Measurements from ENCODE around the gene LLGL1.

LLGL1 gene

DNA sequence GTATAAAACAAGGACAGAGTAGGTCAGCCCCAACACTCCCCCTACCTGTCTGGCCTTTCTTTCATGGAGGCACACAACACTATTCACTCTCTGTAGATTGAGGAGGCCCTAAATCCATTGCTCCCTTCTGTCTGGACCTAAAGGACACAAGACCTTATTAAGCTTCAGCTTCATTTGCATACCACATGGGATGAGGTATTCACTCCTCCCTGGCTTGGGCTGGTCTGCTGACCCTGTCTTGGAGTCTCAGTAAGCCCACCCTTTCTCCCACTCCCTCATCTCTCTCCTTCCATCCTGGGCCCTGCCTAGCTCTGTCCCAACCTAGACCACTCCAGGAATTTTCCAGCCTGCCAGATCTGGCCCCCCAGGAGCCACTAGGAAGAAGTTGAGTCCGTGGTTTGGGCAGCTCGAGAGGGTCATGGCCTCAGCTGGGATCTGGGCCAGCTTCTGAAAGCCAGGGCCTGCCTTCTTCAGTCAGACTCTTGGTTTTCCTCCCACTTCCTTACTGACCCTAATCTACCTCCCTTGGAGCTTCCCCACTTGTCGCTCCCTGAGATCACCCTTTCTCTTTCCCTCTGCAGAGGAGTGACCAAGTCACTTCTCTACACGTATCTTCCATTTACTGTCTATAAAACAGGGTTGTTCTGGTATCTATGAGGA is 6.5 kb upstream of the LLGL1 start:
- TF ChIP-seq, protein P1, sequence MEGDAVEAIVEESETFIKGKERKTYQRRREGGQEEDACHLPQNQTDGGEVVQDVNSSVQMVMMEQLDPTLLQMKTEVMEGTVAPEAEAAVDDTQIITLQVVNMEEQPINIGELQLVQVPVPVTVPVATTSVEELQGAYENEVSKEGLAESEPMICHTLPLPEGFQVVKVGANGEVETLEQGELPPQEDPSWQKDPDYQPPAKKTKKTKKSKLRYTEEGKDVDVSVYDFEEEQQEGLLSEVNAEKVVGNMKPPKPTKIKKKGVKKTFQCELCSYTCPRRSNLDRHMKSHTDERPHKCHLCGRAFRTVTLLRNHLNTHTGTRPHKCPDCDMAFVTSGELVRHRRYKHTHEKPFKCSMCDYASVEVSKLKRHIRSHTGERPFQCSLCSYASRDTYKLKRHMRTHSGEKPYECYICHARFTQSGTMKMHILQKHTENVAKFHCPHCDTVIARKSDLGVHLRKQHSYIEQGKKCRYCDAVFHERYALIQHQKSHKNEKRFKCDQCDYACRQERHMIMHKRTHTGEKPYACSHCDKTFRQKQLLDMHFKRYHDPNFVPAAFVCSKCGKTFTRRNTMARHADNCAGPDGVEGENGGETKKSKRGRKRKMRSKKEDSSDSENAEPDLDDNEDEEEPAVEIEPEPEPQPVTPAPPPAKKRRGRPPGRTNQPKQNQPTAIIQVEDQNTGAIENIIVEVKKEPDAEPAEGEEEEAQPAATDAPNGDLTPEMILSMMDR (IDR thresholded peaks at IDR 0.05; ENCODE audit: low read depth, low read length): no peak
- no peak overlapping the region for H3K4me3 ChIP-seq (replicated peaks in 1 of 2; ENCODE audit: low read depth in 2 of 2, low read length in 2 of 2)
- peak; percentile 37 to 82 for DNase-seq (ENCODE audit: low read depth in 2 of 2)

DNA sequence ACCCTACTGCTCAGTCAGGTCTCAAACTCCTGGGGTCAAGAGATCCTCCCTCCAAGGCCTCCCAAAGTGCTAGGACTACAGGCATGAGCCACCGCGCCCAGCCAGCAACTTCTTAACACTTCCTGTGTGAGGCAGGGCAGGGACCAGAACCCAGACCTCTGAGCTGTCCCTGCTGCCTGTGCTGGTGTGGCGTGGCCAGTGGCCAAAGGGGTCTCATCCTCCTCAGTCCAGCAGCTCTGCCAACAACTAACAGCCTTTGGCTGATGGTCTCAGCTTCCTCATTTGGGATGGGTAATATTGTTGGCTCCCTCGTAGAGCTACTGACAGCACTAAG is 1.4 kb upstream of the LLGL1 start:
- H3K4me3 ChIP-seq (replicated peaks in 1 of 2; ENCODE audit: low read depth in 2 of 2, low read length in 2 of 2): no peak overlapping the region
- no peak for DNase-seq (ENCODE audit: low read depth in 2 of 2)
- TF ChIP-seq, protein P1 (IDR thresholded peaks at IDR 0.05; ENCODE audit: low read depth, low read length): no peak

DNA sequence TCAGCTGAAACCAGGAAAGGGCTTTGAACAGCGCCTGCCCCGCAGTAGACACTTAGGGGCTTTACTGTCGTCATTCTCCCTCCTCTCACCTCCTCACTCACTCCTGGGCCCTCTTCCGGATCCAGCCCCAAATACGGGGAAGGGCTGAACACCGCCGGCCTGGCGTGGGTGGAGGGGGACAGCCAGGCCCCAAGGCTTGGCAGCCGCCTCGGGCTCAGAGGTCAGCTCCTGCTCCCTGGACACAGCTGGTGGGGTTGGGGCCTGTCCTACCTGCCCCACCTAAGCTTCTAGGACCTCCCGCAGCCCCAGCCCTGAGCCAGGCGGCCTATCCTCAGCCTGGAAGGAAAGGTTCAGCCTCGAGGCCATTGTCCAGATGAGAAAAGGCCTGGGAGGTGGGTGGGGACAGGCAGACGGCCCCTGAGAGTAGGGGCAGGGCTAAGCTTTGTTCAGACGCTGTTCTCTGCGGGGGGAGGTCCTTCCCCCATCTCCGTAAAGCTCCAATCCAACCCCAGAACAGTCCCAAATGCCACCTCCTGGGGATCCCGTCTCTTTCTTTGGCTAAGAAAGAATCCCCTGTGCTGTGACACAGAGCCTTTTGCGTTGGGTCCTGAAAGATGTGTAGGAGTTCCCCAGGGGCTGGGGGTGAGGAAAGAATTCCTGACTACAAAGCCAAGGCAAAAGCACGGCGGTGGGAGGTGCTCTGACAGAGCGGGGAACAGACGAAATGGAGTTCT is 881 bp upstream of the LLGL1 start:
- peak; percentile 51 to 74 for DNase-seq (ENCODE audit: low read depth in 2 of 2)
- TF ChIP-seq, protein P1 (IDR thresholded peaks at IDR 0.05; ENCODE audit: low read depth, low read length): no peak
- H3K4me3 ChIP-seq (replicated peaks in 1 of 2; ENCODE audit: low read depth in 2 of 2, low read length in 2 of 2): peak overlapping the region in 1 of 2 donors; percentile 42

DNA sequence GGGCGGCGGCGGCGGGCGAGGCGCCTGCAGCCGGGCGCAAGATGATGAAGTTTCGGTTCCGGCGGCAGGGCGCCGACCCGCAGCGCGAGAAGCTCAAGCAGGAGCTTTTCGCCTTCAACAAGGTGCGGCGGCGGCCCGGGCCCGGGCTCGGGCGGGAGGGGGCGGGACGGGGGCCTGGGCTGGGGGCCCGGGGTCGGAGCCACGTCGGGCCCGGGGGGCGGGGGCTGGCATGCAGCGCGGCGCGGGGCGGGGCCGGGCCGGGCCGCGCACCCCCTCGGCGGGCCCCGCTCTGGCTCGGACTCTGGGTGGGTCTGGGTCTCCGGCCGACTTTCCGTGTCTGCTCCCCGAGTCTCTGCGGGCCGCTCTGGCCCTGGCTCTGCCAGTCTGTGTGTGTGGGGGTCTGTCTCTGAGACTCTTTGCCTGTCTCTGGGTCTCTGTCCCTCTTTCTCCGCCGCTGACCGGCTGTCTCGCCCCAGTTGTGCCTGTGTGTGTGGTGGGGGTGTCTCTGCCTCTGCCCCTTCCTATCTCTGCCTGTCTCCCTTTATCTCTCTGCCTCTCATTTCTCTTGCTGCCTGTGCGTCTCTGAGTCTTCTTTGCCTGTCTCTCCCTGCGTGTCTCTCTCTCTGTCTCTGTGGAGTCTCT is 328 bp downstream of the LLGL1 start:
- peak in 1 of 2 donors; percentile 15 for DNase-seq (ENCODE audit: low read depth in 2 of 2)
- TF ChIP-seq, protein P1 (IDR thresholded peaks at IDR 0.05; ENCODE audit: low read depth, low read length): no peak
- peak overlapping the region; percentile 84 to 89 for H3K4me3 ChIP-seq (replicated peaks in 1 of 2; ENCODE audit: low read depth in 2 of 2, low read length in 2 of 2)

DNA sequence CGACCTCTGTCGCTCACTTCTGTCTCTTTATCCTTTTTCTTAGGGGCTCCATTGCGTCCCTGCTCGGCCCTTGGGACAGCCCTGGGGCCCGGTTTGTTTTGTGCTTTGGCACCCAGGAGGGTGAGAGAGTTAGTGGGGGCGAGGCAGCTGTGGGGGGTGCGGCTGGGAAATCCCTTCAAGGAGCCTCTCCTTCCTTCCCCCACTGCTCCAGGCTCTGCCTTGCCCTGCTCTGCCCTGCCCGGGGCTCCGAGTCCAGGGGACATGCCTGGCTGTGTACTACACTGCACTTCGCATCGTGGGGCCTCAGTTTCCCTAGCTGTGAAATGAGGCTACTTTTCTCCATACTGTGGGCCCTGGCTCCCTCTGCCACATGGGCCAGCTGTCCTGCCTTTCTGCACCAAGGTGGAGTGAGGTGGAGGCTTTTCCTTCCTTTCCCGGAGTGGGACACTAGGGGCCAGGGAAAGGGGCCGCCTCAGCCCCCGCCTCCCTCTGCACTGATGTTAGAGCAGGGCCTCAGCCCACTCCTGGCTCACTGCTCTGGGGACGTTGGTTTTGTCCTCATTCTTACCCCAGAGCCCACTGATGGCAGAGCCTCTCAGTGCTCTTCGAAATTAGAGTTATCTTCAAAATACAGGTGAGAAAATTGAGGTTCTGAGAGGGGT is 980 bp downstream of the LLGL1 start:
- H3K4me3 ChIP-seq (replicated peaks in 1 of 2; ENCODE audit: low read depth in 2 of 2, low read length in 2 of 2): peak overlapping the region; percentile 84 to 89
- TF ChIP-seq, protein P1 (IDR thresholded peaks at IDR 0.05; ENCODE audit: low read depth, low read length): no peak
- DNase-seq (ENCODE audit: low read depth in 2 of 2): peak in 1 of 2 donors; percentile 22

DNA sequence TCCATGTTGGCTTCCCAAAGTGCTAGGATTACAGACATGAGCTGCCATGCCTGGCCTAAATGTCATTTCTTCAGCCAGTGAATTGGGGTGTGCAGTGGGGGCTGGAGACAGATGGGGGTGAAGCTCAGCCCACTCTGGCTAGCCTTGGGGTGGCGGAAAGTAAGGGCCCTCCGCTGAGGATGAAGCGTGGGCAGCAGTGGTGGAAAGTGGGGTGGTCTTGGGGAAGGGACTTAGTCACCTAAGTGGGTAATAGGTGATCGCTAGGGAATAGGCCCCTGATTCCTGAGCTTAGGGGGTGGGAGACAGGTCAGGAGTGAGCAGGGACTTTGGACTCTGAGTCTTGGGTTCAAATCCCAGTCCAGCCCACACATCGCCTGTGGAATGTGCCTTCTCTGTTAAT is 2.2 kb downstream of the LLGL1 start:
- no peak overlapping the region for H3K4me3 ChIP-seq (replicated peaks in 1 of 2; ENCODE audit: low read depth in 2 of 2, low read length in 2 of 2)
- TF ChIP-seq, protein P1 (IDR thresholded peaks at IDR 0.05; ENCODE audit: low read depth, low read length): no peak
- DNase-seq (ENCODE audit: low read depth in 2 of 2): no peak
